ENCODE results near the gene MUC4.

DNA sequence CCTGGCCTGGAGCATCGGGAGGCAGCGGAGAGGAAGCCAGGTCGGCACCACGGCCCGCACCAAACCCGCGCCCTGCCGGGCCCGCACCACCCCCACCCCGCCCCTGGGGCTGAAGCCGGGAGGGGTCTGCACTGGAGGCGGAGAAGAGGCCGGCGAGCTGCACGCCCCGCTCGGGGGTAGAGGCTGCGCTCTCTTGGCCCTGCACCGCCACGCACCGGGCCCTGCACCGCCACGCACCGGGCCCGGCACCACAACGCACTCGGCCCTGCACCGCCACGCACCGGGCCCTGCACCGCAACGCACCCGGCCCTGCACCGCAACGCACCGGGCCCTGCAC is 49.5 kb downstream of the MUC4 start:
- TF ChIP-seq EP300 (IDR thresholded peaks at IDR 0.05; ENCODE audit: borderline replicate concordance in 1 of 2, low read depth in 1 of 2, low read length in 1 of 2), result no peak
- TF ChIP-seq, protein P1, sequence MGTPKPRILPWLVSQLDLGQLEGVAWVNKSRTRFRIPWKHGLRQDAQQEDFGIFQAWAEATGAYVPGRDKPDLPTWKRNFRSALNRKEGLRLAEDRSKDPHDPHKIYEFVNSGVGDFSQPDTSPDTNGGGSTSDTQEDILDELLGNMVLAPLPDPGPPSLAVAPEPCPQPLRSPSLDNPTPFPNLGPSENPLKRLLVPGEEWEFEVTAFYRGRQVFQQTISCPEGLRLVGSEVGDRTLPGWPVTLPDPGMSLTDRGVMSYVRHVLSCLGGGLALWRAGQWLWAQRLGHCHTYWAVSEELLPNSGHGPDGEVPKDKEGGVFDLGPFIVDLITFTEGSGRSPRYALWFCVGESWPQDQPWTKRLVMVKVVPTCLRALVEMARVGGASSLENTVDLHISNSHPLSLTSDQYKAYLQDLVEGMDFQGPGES (IDR thresholded peaks at IDR 0.05; ENCODE audit: low read depth, low read length), result no peak
- TF ChIP-seq, protein P2, sequence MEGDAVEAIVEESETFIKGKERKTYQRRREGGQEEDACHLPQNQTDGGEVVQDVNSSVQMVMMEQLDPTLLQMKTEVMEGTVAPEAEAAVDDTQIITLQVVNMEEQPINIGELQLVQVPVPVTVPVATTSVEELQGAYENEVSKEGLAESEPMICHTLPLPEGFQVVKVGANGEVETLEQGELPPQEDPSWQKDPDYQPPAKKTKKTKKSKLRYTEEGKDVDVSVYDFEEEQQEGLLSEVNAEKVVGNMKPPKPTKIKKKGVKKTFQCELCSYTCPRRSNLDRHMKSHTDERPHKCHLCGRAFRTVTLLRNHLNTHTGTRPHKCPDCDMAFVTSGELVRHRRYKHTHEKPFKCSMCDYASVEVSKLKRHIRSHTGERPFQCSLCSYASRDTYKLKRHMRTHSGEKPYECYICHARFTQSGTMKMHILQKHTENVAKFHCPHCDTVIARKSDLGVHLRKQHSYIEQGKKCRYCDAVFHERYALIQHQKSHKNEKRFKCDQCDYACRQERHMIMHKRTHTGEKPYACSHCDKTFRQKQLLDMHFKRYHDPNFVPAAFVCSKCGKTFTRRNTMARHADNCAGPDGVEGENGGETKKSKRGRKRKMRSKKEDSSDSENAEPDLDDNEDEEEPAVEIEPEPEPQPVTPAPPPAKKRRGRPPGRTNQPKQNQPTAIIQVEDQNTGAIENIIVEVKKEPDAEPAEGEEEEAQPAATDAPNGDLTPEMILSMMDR (IDR thresholded peaks at IDR 0.05), result no peak
